ENCODE data around the gene JAM3.
"Not testable (repeated sequence)": the region's sequence is repeated elsewhere in the genome, so short reads cannot be mapped to it uniquely, and the experiment has no call there.

The JAM3 gene

DNA sequence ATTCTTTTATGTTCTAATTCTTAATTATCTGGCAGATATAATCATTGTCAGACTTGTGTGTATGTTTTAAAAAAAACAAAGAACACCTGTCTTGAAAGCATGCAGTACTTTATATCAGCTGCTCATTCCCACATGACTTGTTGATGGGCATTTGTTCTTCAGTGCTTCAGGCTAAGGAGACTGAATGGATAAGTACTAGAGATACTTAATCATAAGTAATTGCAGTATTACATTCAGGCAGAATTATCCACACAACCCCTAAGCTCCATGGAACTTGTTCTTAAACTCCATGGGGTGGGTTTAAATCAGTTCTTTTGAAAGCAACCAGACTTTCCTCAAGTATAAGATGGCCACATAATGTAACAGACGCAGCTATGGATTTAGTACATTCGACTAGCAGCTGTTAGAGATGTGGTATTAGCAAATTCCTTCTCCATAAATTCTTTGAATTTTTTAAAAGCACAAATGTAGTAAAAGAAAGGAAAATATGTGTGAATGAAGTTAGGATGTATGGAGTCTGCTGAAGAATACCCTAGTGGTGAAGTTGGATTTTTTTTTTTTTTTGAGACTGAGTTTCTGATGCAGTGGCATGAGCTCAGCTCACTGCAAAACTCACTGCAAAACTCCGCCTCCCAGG, 3.0 kb downstream of the JAM3 start:
- TF ChIP-seq, protein P1, sequence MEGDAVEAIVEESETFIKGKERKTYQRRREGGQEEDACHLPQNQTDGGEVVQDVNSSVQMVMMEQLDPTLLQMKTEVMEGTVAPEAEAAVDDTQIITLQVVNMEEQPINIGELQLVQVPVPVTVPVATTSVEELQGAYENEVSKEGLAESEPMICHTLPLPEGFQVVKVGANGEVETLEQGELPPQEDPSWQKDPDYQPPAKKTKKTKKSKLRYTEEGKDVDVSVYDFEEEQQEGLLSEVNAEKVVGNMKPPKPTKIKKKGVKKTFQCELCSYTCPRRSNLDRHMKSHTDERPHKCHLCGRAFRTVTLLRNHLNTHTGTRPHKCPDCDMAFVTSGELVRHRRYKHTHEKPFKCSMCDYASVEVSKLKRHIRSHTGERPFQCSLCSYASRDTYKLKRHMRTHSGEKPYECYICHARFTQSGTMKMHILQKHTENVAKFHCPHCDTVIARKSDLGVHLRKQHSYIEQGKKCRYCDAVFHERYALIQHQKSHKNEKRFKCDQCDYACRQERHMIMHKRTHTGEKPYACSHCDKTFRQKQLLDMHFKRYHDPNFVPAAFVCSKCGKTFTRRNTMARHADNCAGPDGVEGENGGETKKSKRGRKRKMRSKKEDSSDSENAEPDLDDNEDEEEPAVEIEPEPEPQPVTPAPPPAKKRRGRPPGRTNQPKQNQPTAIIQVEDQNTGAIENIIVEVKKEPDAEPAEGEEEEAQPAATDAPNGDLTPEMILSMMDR (IDR thresholded peaks at IDR 0.05; ENCODE audit: borderline replicate concordance, insufficient read depth, low read depth, low read length), result no peak
- H3K4me3 ChIP-seq (ENCODE audit: low read depth, low read length), result no peak overlapping the region

DNA sequence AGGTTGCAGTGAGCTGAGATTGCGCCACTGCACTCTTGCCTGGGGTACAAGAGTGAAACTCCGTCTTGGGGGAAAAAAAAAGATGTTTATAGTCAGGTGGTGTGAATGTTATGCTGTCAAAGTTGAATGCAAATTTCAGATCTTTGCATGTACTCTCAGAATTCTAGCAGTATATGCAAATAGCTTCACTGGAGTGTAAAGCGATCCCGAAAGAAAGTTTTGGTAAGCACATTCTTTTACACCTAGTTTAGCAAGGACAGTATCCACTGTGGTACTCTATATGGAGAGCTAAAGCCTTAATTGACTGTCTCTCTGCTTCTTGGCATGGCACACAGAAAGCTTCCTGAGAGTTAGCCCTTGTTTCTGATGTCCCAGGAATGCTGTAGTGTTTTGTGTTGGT, 4.0 kb downstream of the JAM3 start:
- no peak overlapping the region for H3K4me3 ChIP-seq (ENCODE audit: low read depth, low read length)
- TF ChIP-seq, protein P1 (IDR thresholded peaks at IDR 0.05; ENCODE audit: borderline replicate concordance, insufficient read depth, low read depth, low read length), result no peak

DNA sequence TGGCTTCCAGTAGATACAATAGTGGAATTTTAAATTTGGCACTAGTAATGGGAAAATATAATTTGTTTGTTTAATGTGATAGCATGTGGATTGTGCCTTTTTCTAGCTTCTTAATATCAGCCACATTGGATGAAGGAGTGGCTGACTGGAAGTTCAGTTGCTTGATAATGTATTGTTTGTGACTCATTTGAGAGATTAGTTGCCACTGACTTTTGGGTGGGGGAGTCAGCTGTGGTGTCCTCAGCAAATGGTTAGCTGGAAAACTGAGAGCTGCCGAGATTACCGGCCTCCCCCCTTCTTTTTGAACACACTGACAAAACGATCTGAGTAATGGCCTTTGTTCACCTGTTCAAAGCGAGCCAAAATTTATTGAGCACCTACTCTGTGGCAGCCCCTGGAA, 5.5 kb downstream of the JAM3 start:
- TF ChIP-seq, protein P1 (IDR thresholded peaks at IDR 0.05; ENCODE audit: borderline replicate concordance, insufficient read depth, low read depth, low read length), result no peak
- H3K4me3 ChIP-seq (ENCODE audit: low read depth, low read length), result no peak overlapping the region

DNA sequence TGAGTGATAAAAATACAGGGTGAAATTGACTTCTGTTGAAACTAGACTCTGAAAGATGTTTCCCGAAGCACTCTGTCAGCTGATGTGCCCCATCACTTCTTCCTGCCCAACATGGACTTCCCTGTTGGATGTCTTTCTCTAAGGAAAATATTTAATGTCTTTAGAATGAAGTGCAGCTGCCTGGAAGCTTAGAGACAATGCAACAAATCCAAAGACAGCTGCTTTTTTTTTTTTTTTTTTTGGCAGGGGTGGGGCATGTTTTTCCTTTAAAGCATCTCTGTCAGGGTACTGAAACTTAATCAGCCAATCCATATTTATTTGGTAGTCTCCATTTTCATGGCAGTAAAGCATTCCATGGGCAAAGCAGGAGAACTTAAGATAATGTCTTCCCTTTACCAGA, 5.9 kb downstream of the JAM3 start:
- H3K4me3 ChIP-seq (ENCODE audit: low read depth, low read length), result no peak overlapping the region
- TF ChIP-seq, protein P1 (IDR thresholded peaks at IDR 0.05; ENCODE audit: borderline replicate concordance, insufficient read depth, low read depth, low read length), result no peak

DNA sequence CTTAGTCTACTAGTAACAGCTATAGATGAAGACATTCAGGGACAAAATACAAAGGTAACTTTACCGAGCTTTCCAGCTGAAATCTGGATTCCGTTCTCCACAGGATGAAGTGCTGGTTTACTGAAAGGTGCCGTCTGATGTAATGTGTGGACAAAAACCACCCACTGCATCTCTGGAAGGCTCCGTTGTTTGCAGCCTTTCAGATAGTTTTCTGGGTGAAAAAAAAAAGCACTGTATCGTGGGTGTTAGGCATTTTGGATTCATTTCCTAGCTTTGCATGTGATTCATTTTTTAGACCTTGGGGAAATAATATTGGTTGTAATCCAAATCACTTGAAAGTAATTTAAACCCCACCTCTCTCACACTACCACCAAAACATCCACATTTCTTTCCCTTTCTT, 10.4 kb downstream of the JAM3 start:
- TF ChIP-seq, protein P1 (IDR thresholded peaks at IDR 0.05; ENCODE audit: borderline replicate concordance, insufficient read depth, low read depth, low read length), result no peak
- H3K4me3 ChIP-seq (ENCODE audit: low read depth, low read length), result no peak overlapping the region

DNA sequence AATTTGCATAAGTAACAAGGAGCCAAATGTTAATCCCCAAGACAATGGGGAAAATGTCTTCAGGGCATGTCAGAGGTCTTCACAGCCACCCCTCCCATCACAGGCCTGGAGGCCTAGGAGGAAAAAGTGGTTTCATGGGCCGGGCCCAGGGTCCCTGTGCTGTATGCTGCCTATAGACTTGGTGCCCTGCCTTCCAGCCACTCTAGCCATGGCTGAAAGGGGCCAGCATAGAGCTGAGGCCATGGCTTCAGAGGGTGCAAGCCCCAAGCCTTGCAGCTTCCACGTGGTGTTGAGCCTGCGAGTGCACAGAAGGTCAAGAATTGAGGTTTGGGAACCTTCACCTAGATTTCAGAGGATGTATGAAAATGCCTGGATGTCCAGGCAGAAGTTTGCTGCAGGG, 12.4 kb downstream of the JAM3 start:
- H3K4me3 ChIP-seq (ENCODE audit: low read depth, low read length), result not testable (repeated sequence)

DNA sequence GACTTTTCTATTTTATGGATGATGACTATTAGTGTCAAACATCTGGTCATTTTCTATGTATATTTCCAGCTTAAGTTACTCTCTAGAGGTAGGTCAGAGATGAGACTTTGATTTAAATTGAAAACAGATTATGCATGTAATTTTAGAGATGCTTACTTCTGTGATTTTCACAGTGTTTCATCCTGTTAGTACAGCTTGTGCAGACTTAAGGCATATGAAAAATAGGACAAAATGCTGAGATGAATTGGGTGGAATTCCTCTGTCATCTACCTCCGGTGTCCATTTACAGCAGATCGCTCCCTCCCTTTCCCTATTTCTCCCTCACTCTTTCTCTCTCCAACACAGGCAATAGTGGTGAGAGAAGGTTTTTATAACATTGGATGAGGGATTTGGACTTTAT, 14.1 kb downstream of the JAM3 start:
- H3K4me3 ChIP-seq (ENCODE audit: low read depth, low read length), result no peak overlapping the region
- TF ChIP-seq, protein P1 (IDR thresholded peaks at IDR 0.05; ENCODE audit: borderline replicate concordance, insufficient read depth, low read depth, low read length), result no peak

DNA sequence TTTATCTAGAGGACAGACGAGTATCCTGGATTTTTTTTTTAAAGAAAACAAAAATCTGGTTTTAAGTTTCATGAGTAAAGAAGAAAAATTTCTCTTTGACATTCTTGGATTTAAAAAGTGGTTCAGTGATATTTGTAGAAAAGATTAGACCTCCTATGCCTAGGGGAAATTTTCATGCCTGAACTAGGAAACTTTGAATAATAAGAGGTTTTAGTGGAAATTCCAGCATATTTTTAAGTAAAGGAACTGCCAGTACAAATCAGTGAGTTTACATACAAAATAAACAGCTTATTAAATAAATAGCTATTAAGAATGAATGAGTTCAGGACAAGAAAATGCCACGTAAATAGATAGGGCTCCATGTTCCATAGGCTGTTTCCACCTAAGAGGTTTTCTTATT, 17.5 kb downstream of the JAM3 start:
- TF ChIP-seq, protein P1 (IDR thresholded peaks at IDR 0.05; ENCODE audit: borderline replicate concordance, insufficient read depth, low read depth, low read length), result no peak
- H3K4me3 ChIP-seq (ENCODE audit: low read depth, low read length), result no peak overlapping the region

DNA sequence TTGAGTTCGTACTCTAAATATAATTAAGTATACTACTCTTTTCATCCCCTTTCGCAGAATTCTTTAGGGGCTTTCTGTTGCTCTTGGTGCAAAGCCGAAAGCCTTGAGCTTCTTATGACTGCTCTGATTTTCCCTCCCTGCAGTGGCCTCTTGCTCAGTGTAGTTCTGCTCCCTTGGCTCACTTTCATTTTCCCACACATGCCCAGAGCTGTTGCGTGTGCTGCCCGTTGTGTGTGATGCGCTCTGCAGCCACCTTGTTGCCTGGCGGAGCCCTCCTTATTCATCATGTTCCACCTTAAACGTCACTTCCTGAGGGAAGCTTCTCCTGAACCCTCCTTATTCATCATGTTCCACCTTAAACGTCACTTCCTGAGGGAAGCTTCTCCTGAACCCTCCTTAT, 23.1 kb downstream of the JAM3 start:
- H3K4me3 ChIP-seq (ENCODE audit: low read depth, low read length), result not testable (repeated sequence)

Measured in GM12875 (cell line).